Activated CD4-positive, alpha-beta T cell treated with anti-CD3 and anti-CD28 coated beads for 4 hours (primary cell): Measurements from ENCODE around the gene FIZ1.

Source experiments
- DNase-seq, 2 donors: peaks; one replicate each; pipeline ENCODE4 v3.0.0-alpha.2; 2020

FIZ1 gene

GRCh38 chr19:55611983-55612645, 12.8 kb upstream of the FIZ1 start:
- DNase-seq, result no peak

- no peak for DNase-seq
Observed at GRCh38 chr19:55611300-55611982, 12.1 kb upstream of the FIZ1 start.

GRCh38 chr19:55609326-55609725, 10.0 kb upstream of the FIZ1 start:
- no peak for DNase-seq

- DNase-seq, result no peak
Observed at GRCh38 chr19:55606817-55607216, 7.5 kb upstream of the FIZ1 start.

GRCh38 chr19:55606471-55606787, 7.1 kb upstream of the FIZ1 start:
- no peak for DNase-seq

GRCh38 chr19:55605637-55606470, 6.5 kb upstream of the FIZ1 start, which contains the start of gene ZNF865:
ZNF865 (plus strand) TSS chr19:55605647; CDS start chr19:55613619, 7,972 bp downstream.
- peak; percentile 67 to 70 for DNase-seq

- DNase-seq, result peak; percentile 98 to 99
Observed at GRCh38 chr19:55605207-55605636, 5.9 kb upstream of the FIZ1 start.

GRCh38 chr19:55603581-55604292, 4.4 kb upstream of the FIZ1 start:
- no peak for DNase-seq

- DNase-seq, result no peak
Observed at GRCh38 chr19:55603115-55603514, 3.8 kb upstream of the FIZ1 start.

GRCh38 chr19:55602104-55603001, 3.0 kb upstream of the FIZ1 start:
- DNase-seq, result no peak

GRCh38 chr19:55601084-55601483, 1.8 kb upstream of the FIZ1 start:
- DNase-seq, result no peak

GRCh38 chr19:55600662-55601028, 1.3 kb upstream of the FIZ1 start:
- no peak for DNase-seq

- DNase-seq, result peak; percentile 78 to 85
Observed at GRCh38 chr19:55599842-55600661, 735 bp upstream of the FIZ1 start, which contains the start of gene ZNF524. ZNF524 (plus strand) TSS chr19:55600288; CDS start chr19:55602113, 1,825 bp downstream.

GRCh38 chr19:55598719-55599467, 424 bp downstream of the FIZ1 start:
- DNase-seq, result peak; percentile 88 to 92

- no peak for DNase-seq
Observed at GRCh38 chr19:55598034-55598433, 1.3 kb downstream of the FIZ1 start.

- DNase-seq, result no peak
Observed at GRCh38 chr19:55597501-55597921, 1.8 kb downstream of the FIZ1 start.

GRCh38 chr19:55596304-55596703, 3.0 kb downstream of the FIZ1 start:
- no peak for DNase-seq

GRCh38 chr19:55594996-55595545, 4.2 kb downstream of the FIZ1 start:
- DNase-seq, result no peak

- no peak for DNase-seq
Observed at GRCh38 chr19:55593096-55593772, 6.1 kb downstream of the FIZ1 start.
